HG03025 (cell line): ENCODE results near the gene SHOC1.
"Not testable (repeated sequence)": the region's sequence is repeated elsewhere in the genome, so short reads cannot be mapped to it uniquely, and the experiment has no call there.

Experiments
- ATAC-seq: cut with Tn5 transposase; IDR thresholded peaks from one replicate; pipeline ENCODE4 v1.9.1; 2021; ENCODE audit warnings: mild to moderate bottlenecking, moderate library complexity; ENCODE audit not compliant: unreplicated experiment, low FRiP score

The SHOC1 gene

GRCh38 chr9:111805830-111806241 is 11.1 kb upstream of the SHOC1 start:
- ATAC-seq = no peak

DNA sequence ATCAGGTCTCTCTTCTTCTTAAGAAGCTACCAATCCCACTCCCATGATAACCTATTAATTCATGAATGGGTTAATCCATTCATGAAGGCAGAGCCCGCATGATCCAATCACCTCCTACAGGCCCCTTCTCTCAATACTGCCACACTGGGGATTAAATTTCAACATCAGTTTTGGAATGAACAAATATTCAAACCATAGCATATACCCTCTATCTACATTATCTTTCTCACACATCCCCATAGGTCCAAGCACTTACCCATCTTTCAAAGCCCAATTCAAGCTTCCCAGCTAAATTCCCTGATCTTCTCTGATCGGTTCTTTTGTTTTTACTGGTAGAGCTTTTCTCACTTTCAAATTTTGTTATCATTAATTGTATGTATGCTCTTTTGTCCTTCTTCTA is 10.5 kb upstream of the SHOC1 start:
- ATAC-seq = no peak

- no peak for ATAC-seq
Observed at GRCh38 chr9:111804636-111805035, 9.9 kb upstream of the SHOC1 start.

DNA sequence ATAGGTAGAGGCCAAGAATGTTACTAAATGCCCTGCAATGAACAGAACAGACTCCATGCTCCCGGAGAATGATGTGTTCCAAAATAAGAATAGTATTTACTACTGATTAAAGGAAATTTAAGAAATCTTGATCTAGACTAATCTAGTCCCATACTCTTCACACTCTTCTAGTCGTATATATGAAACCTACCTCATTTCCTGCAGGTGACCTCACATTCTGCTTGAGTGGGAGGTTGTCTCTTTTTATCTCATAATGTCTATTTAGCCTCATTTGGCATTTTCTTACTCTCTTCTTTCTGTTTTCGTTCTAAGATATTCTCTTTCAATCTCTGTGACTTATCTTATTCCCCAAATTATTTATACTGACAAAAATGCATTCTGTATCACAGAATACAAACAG is 9.2 kb upstream of the SHOC1 start:
- no peak for ATAC-seq

GRCh38 chr9:111799915-111800526 is 5.3 kb upstream of the SHOC1 start:
- no peak for ATAC-seq

GRCh38 chr9:111799506-111799905 is 4.8 kb upstream of the SHOC1 start:
- no peak for ATAC-seq

GRCh38 chr9:111798786-111799185 is 4.0 kb upstream of the SHOC1 start:
- no peak for ATAC-seq

DNA sequence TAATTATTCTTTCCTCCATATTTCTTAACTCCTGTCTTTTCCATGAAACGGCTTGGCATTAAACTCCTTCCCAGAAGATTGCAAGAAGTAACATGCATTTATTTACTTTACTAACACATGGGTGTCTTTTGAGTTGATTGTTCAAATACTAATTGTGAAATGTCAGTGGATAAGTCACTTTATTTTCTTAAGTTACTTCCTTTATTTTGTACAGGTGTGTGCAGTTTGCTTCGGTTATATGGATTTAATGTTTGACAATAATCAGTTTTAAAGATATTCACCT is 761 bp upstream of the SHOC1 start:
- ATAC-seq = no peak

DNA sequence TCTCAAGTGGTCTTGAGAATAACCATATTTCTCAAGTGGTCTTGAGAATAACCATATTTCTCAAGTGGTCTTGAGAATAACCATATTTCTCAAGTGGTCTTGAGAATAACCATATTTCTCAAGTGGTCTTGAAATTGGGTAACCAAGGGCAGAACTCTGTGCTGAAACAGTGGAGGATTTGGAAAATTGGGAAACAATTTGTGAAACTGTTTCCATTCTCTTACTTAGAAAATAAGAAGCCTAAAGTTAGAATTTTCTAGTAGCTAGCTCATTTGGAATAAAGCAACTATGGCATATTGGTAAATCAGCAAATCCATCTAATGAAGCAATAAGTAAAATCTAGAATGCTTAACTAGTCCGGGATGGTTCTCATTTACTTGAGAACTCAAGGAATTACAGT is 2.9 kb downstream of the SHOC1 start:
- not testable (repeated sequence) for ATAC-seq

GRCh38 chr9:111789881-111790280 is 4.9 kb downstream of the SHOC1 start:
- ATAC-seq = no peak

DNA sequence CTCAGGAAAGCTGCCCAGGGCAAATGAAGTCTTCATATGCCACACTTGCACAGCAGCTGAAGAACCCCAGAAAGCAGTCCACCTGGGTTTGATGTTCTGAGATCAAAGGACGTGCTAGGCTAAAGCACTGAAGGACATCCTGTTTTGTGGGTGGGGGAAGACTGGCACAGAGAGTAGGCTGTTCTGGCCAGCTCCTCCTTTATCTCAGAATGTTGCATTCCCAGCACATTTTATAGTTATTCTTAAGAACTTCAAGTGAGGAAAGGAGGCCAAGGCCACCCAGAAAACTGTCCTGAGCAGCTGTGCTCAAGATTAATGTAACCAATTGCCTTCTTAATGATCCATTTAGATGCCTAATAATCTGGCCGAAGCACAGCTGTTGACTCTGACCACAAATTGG is 10.9 kb downstream of the SHOC1 start:
- ATAC-seq = no peak

GRCh38 chr9:111783424-111783823 is 11.3 kb downstream of the SHOC1 start:
- no peak for ATAC-seq

GRCh38 chr9:111766066-111766465 is 28.7 kb downstream of the SHOC1 start:
- no peak for ATAC-seq

DNA sequence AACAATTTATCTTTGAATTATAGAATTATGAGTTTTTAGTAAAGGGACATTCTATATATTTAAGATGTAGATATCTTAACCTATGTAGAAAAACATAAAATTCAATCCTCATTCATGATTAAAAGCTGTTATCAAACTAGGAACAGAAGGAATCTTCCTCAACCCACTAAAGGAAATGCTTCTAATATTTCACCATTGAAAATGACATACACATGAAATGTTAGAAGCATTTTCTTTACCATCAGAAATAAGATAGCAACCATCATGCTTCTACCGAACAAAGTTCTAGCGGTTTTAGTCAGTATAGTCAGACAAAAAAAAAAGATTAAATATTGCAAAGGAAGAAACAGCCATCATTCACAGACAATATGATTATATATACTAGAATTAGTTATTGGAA is 32.2 kb downstream of the SHOC1 start:
- no peak for ATAC-seq

DNA sequence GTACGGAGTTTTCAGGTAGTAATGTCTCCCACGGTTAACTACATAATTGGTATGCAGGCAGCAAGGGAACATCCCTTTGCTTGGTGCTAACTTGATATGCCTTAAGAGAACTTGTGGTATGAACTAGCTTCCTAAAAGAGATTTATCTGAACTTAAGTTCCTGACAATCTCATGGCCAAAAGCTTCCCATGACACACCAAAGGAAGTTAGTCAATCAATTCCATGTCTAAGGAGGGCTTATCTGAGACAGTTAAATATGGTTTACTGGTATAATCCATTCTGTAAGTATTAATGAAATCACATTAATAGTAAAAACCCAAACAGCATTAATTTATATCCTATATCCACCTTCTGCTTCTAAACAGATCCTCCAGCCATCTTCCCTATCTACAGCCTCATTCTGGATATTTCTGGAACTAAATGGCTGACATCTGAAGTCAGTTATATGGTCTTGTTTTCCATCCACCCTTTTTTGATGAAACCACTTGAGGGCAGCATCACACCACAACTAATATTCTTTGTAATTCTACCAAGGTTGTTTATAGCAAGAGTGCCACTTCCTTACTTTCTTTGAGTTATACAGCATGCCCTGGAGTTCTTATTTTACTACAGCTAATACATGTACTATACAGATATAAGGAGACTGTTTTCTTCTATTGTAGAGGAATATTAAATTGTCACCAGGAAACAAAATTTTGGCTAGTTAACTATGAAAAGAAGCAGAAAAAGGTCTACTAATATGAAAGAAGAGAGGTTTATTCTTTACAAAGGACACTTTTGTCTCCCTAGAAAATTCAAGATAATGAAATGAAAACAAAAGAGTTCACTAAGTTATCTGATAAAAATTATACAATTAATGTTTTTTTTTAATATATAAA is 34.7 kb downstream of the SHOC1 start:
- no peak for ATAC-seq

GRCh38 chr9:111754800-111755199 is 39.9 kb downstream of the SHOC1 start:
- no peak for ATAC-seq

DNA sequence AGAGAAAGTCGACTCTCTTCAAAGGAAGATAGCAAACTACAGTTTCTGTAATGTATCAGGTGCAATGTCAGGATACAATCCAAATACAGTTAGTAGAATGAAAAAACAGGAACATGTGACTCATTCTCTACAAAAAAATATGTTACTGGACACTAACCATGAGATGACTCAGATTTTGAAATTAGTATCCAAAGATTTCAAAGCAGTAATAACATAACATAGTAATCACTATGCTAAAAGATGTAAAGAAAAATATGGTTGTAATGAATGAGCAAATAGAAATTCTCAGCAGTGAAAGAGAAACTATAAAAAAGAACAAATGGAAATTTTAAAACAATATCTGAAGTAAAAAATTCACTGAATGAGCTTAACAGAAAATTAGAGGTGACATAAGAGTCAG is 42.3 kb downstream of the SHOC1 start:
- no peak for ATAC-seq
